IMR-90 (cell line): ENCODE results near the gene NUDT1.

Experiments used
- CEBPB ChIP-seq: IDR thresholded peaks from 2 replicates; pipeline ENCODE4 v1.6.1; 2012; ENCODE audit warnings: low read depth, low read length, improper control_type of control experiment
- CHD1 ChIP-seq: IDR thresholded peaks from 2 replicates; pipeline ENCODE4 v1.6.1; 2012; ENCODE audit warnings: low read depth, low read length, improper control_type of control experiment
- MAZ ChIP-seq: IDR thresholded peaks from 2 replicates; pipeline ENCODE4 v1.6.1; 2012; ENCODE audit warnings: low read depth, mild to moderate bottlenecking, low read length, improper control_type of control experiment, moderate library complexity, borderline replicate concordance
- MXI1 ChIP-seq: IDR thresholded peaks from 2 replicates; pipeline ENCODE4 v1.6.1; 2012; ENCODE audit warnings: low read depth, mild to moderate bottlenecking, low read length, moderate library complexity, borderline replicate concordance
- POLR2A ChIP-seq: IDR thresholded peaks from 2 replicates; pipeline ENCODE4 v1.6.1; 2012; ENCODE audit warnings: mild to moderate bottlenecking, low read depth, low read length
- RAD21 ChIP-seq: IDR thresholded peaks from 2 replicates; pipeline ENCODE4 v1.6.1; 2012; ENCODE audit warnings: low read length, improper control_type of control experiment
- RCOR1 ChIP-seq: IDR thresholded peaks from 2 replicates; pipeline ENCODE4 v1.6.1; 2012; ENCODE audit warnings: mild to moderate bottlenecking, low read length, improper control_type of control experiment; ENCODE audit not compliant: insufficient replicate concordance
- RFX5 ChIP-seq: IDR thresholded peaks from 2 replicates; pipeline ENCODE4 v1.8.0; 2012; ENCODE audit warnings: low read depth, mild to moderate bottlenecking, low read length, moderate library complexity
- SMC3 ChIP-seq: fragments of 150-350 bp; IDR thresholded peaks from 2 replicates; pipeline ENCODE4 v1.6.1; 2016; ENCODE audit warnings: low read depth, mild to moderate bottlenecking, antibody characterized with exemption, low read length, moderate library complexity
- TF ChIP-seq, protein P1 (sequence below): conservative IDR thresholded peaks from 2 replicates; pipeline ENCODE4 v1.5.1; 2012; ENCODE audit warnings: mild to moderate bottlenecking, low read depth, low read length, improper control_type of control experiment
- TF ChIP-seq, protein P2 (sequence below): fragments of 150-350 bp; IDR thresholded peaks from 2 replicates; pipeline ENCODE4 v1.6.1; 2017; ENCODE audit warnings: mild to moderate bottlenecking, antibody characterized with exemption, low read length, low read depth

DNA sequence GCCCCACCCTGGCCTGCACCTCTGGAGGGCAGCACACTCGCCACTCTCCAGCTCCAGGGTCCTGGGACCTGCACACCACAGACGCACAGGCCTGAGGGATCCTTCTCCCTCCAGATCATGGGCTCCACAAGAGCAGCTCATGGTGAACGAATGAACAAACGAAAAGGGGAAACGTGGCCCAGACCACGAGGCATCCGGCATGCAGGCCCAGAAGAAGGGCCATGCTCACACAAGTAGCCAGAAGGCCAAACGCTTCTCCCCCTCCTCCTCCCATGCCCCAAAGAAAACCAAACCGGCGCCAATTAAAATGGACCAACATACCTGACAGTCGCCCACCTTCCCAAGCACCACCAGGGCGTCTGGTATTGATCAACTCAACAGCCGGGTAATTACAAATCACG is 39.7 kb upstream of the NUDT1 start:
- TF ChIP-seq, protein P1, sequence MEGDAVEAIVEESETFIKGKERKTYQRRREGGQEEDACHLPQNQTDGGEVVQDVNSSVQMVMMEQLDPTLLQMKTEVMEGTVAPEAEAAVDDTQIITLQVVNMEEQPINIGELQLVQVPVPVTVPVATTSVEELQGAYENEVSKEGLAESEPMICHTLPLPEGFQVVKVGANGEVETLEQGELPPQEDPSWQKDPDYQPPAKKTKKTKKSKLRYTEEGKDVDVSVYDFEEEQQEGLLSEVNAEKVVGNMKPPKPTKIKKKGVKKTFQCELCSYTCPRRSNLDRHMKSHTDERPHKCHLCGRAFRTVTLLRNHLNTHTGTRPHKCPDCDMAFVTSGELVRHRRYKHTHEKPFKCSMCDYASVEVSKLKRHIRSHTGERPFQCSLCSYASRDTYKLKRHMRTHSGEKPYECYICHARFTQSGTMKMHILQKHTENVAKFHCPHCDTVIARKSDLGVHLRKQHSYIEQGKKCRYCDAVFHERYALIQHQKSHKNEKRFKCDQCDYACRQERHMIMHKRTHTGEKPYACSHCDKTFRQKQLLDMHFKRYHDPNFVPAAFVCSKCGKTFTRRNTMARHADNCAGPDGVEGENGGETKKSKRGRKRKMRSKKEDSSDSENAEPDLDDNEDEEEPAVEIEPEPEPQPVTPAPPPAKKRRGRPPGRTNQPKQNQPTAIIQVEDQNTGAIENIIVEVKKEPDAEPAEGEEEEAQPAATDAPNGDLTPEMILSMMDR, result no peak
- TF ChIP-seq POLR2A, result no peak
- TF ChIP-seq MAZ, result no peak
- TF ChIP-seq, protein P2, sequence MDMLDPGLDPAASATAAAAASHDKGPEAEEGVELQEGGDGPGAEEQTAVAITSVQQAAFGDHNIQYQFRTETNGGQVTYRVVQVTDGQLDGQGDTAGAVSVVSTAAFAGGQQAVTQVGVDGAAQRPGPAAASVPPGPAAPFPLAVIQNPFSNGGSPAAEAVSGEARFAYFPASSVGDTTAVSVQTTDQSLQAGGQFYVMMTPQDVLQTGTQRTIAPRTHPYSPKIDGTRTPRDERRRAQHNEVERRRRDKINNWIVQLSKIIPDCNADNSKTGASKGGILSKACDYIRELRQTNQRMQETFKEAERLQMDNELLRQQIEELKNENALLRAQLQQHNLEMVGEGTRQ, result no peak
- no peak for TF ChIP-seq SMC3
- TF ChIP-seq RFX5, result no peak
- TF ChIP-seq RAD21, result no peak
- TF ChIP-seq RCOR1, result no peak
- TF ChIP-seq MXI1, result no peak
- TF ChIP-seq CHD1, result no peak
- no peak for TF ChIP-seq CEBPB
